Esophagus muscularis mucosa (tissue), 3 donors: ENCODE data around the gene PPP1R14C.

Source experiments
- POLR2A ChIP-seq: fragments of 450-650 bp; IDR thresholded peaks from one replicate; pipeline ENCODE4 v1.6.1; 2017; ENCODE audit warnings: antibody characterized with exemption, moderate library complexity, mild to moderate bottlenecking, low read depth
- POLR2AphosphoS5 ChIP-seq, 2 donors: sonication (generic); formaldehyde crosslinking; IDR thresholded peaks; one replicate each; pipeline ENCODE4 v1.6.1; 2017; ENCODE audit warnings: antibody characterized with exemption in 2 of 2
- TF ChIP-seq, protein P1 (sequence below), 3 experiments: fragments of 200-600 bp in 2 of 3; fragments of 450-650 bp in 1 of 3; sonication (generic) in 2 of 3; IDR thresholded peaks; one replicate each; pipeline ENCODE4 v1.5.1; 2017 to 2019; ENCODE audit warnings: antibody characterized with exemption in 3 of 3, mild to moderate bottlenecking in 2 of 3, moderate library complexity in 1 of 3

DNA sequence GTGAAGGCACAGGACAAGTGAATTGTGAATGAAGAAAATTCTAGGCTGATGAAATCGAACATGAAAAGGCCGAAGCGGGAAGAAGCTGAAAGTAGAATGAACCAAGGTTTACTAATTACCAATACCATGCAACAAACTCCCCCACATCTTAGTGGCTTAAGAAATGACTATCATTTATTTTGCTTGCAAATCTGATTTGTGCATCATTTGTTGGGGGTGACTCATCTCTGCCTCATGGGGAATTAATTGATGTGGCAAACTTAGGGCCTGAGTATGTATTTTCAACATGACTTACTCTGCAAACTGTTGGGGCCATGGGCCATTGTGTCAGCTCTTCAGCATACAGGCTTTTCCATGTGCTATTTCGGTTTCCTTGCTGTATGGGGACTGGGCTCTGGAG lies 26.8 kb downstream of the PPP1R14C start:
- no peak for TF ChIP-seq POLR2A
- TF ChIP-seq, protein P1, sequence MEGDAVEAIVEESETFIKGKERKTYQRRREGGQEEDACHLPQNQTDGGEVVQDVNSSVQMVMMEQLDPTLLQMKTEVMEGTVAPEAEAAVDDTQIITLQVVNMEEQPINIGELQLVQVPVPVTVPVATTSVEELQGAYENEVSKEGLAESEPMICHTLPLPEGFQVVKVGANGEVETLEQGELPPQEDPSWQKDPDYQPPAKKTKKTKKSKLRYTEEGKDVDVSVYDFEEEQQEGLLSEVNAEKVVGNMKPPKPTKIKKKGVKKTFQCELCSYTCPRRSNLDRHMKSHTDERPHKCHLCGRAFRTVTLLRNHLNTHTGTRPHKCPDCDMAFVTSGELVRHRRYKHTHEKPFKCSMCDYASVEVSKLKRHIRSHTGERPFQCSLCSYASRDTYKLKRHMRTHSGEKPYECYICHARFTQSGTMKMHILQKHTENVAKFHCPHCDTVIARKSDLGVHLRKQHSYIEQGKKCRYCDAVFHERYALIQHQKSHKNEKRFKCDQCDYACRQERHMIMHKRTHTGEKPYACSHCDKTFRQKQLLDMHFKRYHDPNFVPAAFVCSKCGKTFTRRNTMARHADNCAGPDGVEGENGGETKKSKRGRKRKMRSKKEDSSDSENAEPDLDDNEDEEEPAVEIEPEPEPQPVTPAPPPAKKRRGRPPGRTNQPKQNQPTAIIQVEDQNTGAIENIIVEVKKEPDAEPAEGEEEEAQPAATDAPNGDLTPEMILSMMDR (IDR thresholded peaks at IDR 0.05): no peak
- TF ChIP-seq POLR2AphosphoS5 (IDR thresholded peaks at IDR 0.05): no peak
